Measurements from ENCODE around the gene ABCB1.
A peak's percentile ranks its signal among the peaks of the same experiment; 100 is the strongest.

ABCB1 gene

DNA sequence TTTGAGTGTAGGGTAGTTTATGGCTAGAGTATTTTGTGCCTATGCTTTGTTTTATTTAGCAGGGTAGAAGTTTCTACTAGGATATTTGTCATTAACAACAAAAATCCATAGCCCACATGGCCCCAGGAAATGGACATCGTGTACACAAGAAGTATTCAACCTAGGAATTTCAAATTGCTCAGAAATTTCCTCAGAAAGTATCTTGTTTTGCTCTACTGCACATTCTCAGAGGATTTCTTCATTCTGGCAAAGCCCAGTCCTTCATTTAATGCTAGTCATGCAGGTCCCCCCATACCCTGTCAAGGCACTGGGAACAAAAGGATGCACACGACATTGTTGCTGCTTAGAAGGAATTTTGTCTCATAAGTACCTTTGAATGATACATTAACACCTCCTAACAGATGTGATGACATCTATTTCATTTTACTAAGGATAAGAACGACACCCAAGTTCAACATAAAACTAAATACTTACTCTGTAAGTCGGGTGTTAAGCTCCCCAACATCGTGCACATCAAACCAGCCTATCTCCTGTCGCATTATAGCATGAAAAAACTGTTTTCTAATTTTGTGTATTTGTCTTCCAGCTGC, 34.3 kb downstream of the ABCB1 start:
- H3K4me1 Mint-ChIP-seq (ENCODE audit: low read depth in 2 of 2), result peaks cover 4 to 8% of the 10 kb centered on the region in 2 donors
- peaks cover 23% of the 10 kb centered on the region for H3K36me3 Mint-ChIP-seq (ENCODE audit: insufficient read depth)
- DNase-seq (no peak), ATAC-seq (replicated peaks) (no peak)
- no peaks in the 10 kb centered on the region for H3K9me3 Mint-ChIP-seq
- no peaks in the 10 kb centered on the region for H3K27me3 Mint-ChIP-seq
- no peak overlapping the region for H3K27ac Mint-ChIP-seq
- H3K4me3 Mint-ChIP-seq, result no peak overlapping the region

DNA sequence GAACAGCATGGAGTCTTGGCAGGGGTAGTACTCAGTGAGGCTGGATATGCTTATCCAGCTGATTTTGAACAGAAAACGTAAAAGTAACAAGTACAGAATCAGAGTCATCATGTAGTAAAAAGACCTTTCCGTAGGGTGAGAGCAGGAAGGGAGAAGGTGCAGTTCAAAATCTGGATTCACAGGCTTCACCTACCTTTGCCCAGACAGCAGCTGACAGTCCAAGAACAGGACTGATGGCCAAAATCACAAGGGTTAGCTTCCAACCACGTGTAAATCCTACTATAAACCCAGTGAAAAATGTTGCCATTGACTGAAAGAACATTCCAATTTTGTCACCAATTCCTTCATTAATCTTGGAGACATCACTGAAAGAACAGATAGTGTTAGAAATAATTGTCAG, 34.8 kb downstream of the ABCB1 start:
- no peak overlapping the region for H3K27ac Mint-ChIP-seq
- no peak for ATAC-seq (replicated peaks)
- H3K4me1 Mint-ChIP-seq (ENCODE audit: low read depth in 2 of 2), result peaks cover 0 to 6% of the 10 kb centered on the region in 2 donors
- H3K27me3 Mint-ChIP-seq, result no peaks in the 10 kb centered on the region
- no peak for DNase-seq
- H3K36me3 Mint-ChIP-seq (ENCODE audit: insufficient read depth), result peaks cover 24% of the 10 kb centered on the region
- H3K4me3 Mint-ChIP-seq, result no peak overlapping the region
- no peaks in the 10 kb centered on the region for H3K9me3 Mint-ChIP-seq

DNA sequence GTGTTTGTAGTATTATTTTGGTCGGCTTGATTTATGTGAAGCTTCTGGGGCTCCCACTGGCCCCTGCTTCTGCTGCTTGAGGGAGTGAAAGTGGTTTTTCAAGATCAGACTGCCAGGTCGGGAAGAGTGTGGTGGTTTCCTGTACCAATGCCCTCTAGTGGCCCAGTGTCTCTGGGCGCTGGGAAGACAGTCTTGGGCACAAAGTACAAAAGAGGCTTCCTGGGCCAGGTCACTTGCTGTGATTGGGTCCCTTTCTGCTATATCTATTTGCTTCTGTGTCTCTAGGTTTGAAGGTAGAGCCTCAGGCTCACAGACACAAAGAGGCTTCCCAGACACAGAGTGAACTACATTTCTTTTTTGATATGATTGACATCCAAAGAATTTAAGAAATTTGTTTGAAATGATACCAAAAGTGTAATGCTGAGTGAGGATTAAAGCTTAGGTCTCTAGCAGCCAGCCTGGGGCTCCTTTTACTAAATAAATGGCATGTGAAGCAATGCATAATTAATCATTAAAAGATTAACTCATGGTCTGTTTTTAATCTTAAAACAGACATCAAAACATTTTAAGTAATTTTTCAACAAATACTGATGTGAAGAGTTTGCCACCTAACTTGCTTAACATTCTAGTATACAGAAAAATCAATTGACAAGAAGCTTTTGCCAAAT, 36.3 kb downstream of the ABCB1 start:
- ATAC-seq (replicated peaks) (peak; percentile 67), DNase-seq (peak in 2 of 3 experiments; percentile 4 to 8)
- Mint-ChIP-seq H3K27ac (peak overlapping the region in 1 of 2 donors; percentile 72), H3K9me3 (no peaks in the 10 kb centered on the region), H3K4me1 (ENCODE audit: low read depth in 2 of 2) (peaks cover 0 to 6% of the 10 kb centered on the region in 2 donors), H3K27me3 (no peaks in the 10 kb centered on the region), H3K36me3 (ENCODE audit: insufficient read depth) (peaks cover 26% of the 10 kb centered on the region), H3K4me3 (no peak overlapping the region)

DNA sequence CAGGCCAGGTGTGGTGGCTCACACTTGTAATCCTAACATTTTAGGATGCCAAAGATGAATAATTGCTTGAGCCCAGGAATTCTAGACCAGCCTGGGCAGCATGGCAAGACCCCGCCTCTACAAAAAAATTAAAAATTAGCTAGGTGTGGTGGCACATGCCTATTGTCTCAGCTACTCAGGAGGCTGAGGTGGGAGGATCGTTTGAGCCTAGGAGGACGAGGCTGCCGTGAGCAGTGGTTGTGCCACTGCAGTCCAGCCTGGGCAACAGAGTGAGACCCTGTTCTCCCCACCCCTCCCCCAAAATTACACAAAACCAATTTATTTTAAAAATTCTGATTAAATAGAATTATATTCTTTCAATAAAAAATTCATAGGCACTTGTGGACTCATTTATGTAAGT, 39.0 kb downstream of the ABCB1 start:
- Mint-ChIP-seq H3K27me3 (no peaks in the 10 kb centered on the region), H3K27ac (no peak overlapping the region), H3K4me3 (no peak overlapping the region), H3K4me1 (ENCODE audit: low read depth in 2 of 2) (peaks cover 0 to 6% of the 10 kb centered on the region in 2 donors), H3K9me3 (no peaks in the 10 kb centered on the region), H3K36me3 (ENCODE audit: insufficient read depth) (peaks cover 30% of the 10 kb centered on the region)
- no peak for DNase-seq
- no peak for ATAC-seq (replicated peaks)

DNA sequence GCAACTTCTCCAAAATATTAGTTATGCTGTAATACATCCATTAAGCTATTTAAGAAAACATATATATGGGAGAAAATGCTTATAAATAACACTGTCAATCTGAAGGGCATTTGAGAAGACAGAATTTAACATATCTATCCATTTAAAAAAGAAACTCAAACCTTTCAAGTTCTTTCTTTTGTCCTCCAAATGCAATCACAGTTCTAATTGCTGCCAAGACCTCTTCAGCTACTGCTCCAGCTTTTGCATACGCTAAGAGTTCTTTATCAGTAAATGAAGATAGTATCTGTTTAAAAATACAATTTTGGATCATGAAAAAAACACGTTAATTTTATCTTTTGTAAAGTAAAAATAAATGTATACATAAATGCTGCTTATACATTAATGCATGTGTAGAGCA, 39.6 kb downstream of the ABCB1 start:
- Mint-ChIP-seq H3K9me3 (no peaks in the 10 kb centered on the region), H3K27ac (no peak overlapping the region), H3K36me3 (ENCODE audit: insufficient read depth) (peaks cover 28% of the 10 kb centered on the region), H3K27me3 (no peaks in the 10 kb centered on the region), H3K4me1 (ENCODE audit: low read depth in 2 of 2) (peaks cover 0 to 6% of the 10 kb centered on the region in 2 donors), H3K4me3 (no peak overlapping the region)
- ATAC-seq (replicated peaks), result no peak
- DNase-seq, result no peak

DNA sequence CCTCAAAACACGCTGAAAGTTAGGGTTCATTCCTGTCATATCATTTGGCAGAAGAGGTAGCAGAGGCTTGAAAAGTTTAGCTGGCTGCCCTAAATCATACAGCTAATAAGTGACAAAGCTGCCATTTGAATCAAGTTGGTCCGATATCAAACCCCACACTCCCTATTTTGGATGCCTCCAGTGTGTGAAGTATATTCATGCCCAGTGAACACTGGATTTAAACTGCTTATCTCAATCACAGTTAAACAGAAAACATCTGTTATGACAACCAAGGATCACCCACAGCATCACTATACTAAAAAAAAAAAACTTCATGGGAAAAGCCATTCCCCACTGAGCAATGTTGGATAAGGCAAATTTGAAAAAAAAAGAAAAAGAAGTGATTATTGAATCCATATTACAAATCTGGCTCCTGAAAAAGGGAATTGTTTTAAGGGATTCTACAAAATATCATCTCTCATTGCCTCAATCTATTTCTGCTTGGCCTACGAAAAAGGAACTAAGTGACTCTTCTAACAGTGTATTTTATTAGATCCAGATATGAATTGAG, 48.3 kb downstream of the ABCB1 start:
- H3K36me3 Mint-ChIP-seq (ENCODE audit: insufficient read depth), result peaks cover 61% of the 10 kb centered on the region
- no peak overlapping the region for H3K4me3 Mint-ChIP-seq
- no peak for ATAC-seq (replicated peaks)
- no peaks in the 10 kb centered on the region for H3K27me3 Mint-ChIP-seq
- H3K9me3 Mint-ChIP-seq, result no peaks in the 10 kb centered on the region
- H3K27ac Mint-ChIP-seq, result no peak overlapping the region
- no peaks in the 10 kb centered on the region for H3K4me1 Mint-ChIP-seq (ENCODE audit: low read depth in 2 of 2)
- DNase-seq, result no peak

DNA sequence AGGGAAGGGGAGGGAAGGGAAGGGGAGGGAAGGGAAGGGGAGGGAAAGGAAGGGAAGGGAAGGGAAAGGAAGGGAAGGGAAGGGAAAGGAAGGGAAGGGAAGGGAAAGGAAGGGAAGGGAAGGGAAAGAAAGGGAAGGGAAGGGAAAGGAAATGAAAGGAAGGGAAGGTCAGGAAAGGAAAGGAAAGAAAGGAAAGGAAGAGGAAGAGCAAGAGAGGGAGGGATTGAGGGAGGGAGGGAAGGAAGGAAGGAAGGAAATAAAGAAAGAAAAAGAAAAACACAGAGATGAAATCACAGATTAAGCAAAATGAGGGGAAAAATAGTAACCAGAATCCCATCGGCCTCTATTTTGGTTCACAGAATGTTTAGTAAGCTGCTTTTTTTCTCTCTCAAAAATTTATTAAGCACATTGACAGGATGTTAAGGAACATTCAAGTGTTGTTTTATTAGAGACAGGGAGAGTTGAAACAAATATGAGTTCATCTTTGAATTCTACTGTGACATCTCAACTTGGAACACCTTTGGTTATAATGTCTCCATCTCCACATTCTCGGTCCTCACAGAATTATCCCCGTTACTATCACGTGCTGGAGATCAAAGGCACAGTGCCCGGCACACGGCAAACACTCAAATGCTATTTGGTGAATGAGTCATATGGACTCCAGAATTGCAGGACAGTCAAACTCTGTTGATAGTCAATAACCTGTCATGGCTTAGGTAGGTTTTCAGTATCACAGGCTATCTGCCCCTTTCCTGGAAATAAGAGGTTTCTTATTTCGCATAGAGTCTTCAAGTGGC, 52.4 kb downstream of the ABCB1 start:
- ATAC-seq (replicated peaks), result no peak
- no peak for DNase-seq
- Mint-ChIP-seq H3K4me3 (no peak overlapping the region), H3K4me1 (ENCODE audit: low read depth in 2 of 2) (no peaks in the 10 kb centered on the region), H3K36me3 (ENCODE audit: insufficient read depth) (peaks cover 84% of the 10 kb centered on the region), H3K9me3 (no peaks in the 10 kb centered on the region), H3K27ac (peak overlapping the region in 1 of 2 donors; percentile 84), H3K27me3 (no peaks in the 10 kb centered on the region)

DNA sequence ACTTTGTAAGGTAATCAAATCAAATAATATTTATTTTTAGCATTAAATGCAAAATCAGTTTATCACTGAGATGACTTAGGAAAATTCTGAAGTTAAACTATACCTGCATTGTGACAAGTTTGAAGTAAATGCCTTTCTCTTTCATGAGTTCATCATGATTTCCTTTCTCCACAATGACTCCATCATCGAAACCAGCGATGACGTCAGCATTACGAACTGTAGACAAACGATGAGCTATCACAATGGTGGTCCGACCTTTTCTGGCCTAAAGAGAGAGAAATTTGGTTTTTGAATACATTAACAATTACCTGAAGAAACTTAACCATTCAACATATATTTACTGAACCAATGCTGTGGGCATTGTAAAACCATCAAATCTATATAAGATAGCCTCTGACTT, 54.9 kb downstream of the ABCB1 start:
- ATAC-seq (replicated peaks) (no peak), DNase-seq (no peak)
- no peak overlapping the region for H3K4me3 Mint-ChIP-seq

DNA sequence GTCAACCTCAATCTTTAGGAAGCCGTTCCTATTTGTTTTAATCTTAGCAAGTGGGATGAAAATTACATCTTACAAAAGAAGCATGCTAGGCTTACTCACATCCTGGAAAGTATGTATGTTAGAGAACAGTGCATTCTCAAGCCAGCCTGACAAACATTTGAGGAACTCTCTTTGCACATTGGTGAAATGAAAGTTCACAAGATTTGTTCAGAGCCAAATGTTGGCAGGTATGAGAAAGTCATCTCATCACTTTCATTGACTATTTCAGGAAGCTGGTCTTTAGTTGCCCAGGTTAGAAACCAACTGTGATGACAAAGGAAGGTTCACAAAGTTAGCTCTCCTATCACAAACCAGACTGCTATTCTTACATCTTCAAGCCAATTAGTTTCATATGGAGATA, 57.1 kb downstream of the ABCB1 start:
- Mint-ChIP-seq H3K27ac (no peak overlapping the region), H3K27me3 (no peaks in the 10 kb centered on the region), H3K9me3 (no peaks in the 10 kb centered on the region), H3K36me3 (ENCODE audit: insufficient read depth) (peaks cover 64% of the 10 kb centered on the region), H3K4me1 (ENCODE audit: low read depth in 2 of 2) (no peaks in the 10 kb centered on the region), H3K4me3 (no peak overlapping the region)
- no peak for ATAC-seq (replicated peaks)
- DNase-seq, result no peak

More for the DNA sequence above, 54.9 kb downstream of the ABCB1 start:
- H3K27ac Mint-ChIP-seq, result no peak overlapping the region
- H3K4me1 Mint-ChIP-seq (ENCODE audit: low read depth in 2 of 2), result no peaks in the 10 kb centered on the region
- peaks cover 77% of the 10 kb centered on the region for H3K36me3 Mint-ChIP-seq (ENCODE audit: insufficient read depth)
- H3K9me3 Mint-ChIP-seq, result no peaks in the 10 kb centered on the region
- no peaks in the 10 kb centered on the region for H3K27me3 Mint-ChIP-seq

DNA sequence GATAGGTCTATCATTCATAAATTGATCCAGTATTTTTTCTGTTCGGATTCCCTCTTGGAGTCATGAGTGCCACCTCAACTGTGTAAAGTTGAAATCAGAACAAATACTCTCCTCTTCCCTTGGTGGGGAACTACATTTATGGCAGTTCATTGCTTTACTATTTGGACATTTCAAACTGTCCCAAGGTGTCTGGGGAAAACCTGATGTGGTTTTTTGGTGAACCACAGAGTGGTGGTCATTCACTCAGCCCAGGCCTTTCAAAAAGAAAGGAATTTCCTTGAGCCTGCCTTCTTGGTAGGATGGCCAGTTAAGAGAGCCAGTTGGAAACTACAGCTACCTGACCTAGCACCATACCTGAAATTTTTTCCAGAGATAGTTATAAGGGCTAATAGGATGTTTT, 59.0 kb downstream of the ABCB1 start:
- no peaks in the 10 kb centered on the region for H3K4me1 Mint-ChIP-seq (ENCODE audit: low read depth in 2 of 2)

DNA sequence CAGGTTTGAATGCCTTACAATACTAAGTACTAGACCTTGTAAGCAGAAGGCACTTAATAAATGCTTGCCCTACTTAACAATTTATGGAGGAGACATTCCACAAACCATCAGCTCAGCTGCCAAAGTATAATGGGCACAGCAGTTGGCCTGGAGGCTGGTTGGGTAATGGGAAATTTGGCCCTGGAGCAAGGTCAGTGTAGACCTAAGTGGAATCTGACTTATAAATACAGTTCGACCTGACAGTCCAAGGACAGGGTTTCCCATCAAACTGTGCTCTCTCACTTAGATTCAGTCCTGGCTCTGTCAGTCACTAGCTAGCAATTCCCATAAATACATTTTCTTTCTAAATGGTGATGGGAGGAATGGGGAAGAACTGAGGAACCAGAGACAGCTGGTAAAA, 62.6 kb downstream of the ABCB1 start:
- Mint-ChIP-seq H3K27ac (no peak overlapping the region), H3K27me3 (no peaks in the 10 kb centered on the region), H3K36me3 (ENCODE audit: insufficient read depth) (peaks cover 36% of the 10 kb centered on the region)

More for the DNA sequence above, 59.0 kb downstream of the ABCB1 start:
- Mint-ChIP-seq H3K27me3 (no peaks in the 10 kb centered on the region), H3K9me3 (no peaks in the 10 kb centered on the region), H3K4me3 (no peak overlapping the region), H3K36me3 (ENCODE audit: insufficient read depth) (peaks cover 52% of the 10 kb centered on the region), H3K27ac (no peak overlapping the region)
- DNase-seq (no peak), ATAC-seq (replicated peaks) (no peak)

DNA sequence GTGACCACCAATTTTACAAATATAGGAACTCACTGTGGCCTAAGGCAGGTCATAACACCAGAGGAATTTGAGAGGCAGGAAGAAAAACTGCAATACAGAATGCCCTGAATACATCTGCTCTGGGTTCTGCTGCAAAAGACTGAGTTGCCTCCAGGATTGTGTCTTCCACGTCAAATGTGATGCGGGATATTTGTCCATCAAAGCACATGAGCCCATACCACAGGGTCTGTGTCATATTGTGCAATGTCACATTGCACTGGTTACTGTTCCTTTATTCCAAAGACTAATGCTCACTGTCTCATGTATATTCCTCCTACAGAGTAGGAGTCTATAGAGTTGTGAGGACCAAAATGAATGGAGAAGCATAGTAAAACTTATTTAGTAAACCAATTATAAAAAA, 66.6 kb downstream of the ABCB1 start:
- Mint-ChIP-seq H3K4me1 (ENCODE audit: low read depth in 2 of 2) (no peaks in the 10 kb centered on the region), H3K36me3 (ENCODE audit: insufficient read depth) (peaks cover 21% of the 10 kb centered on the region), H3K4me3 (no peak overlapping the region), H3K9me3 (no peaks in the 10 kb centered on the region), H3K27me3 (no peaks in the 10 kb centered on the region), H3K27ac (no peak overlapping the region)
- no peak for ATAC-seq (replicated peaks)
- DNase-seq, result no peak

More for the DNA sequence above, 62.6 kb downstream of the ABCB1 start:
- Mint-ChIP-seq H3K4me3 (no peak overlapping the region), H3K9me3 (no peaks in the 10 kb centered on the region), H3K4me1 (ENCODE audit: low read depth in 2 of 2) (no peaks in the 10 kb centered on the region)
- ATAC-seq (replicated peaks) (no peak), DNase-seq (no peak)

DNA sequence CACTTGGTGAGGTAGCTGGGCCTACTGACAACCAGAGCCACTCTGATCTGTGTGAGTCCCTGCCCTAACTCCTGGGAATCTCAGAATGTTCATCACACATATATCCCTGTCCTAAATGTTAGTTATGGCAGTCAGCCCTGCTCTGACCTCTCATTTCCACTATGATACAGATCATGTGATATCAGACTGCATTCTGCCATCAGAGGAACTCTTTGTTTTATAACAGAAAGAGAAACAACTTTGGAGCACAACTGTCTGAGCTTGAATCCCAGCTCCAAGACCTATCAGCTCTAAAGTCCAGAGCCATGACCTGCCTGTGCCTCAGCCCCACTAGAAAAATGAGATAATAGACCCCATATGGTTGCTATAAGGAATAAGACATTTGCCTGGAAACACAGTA, 70.6 kb downstream of the ABCB1 start:
- Mint-ChIP-seq H3K27ac (no peak overlapping the region), H3K9me3 (no peaks in the 10 kb centered on the region), H3K4me1 (ENCODE audit: low read depth in 2 of 2) (peaks cover 0 to 3% of the 10 kb centered on the region in 2 donors), H3K4me3 (no peak overlapping the region), H3K27me3 (no peaks in the 10 kb centered on the region), H3K36me3 (ENCODE audit: insufficient read depth) (peaks cover 23% of the 10 kb centered on the region)
- DNase-seq, result no peak
- no peak for ATAC-seq (replicated peaks)
